Raji (cell line): ENCODE measurements around the gene ALG3.

Experiments used
- POLR2A ChIP-seq: IDR thresholded peaks from 2 replicates; pipeline ENCODE4 v1.6.1; 2011; ENCODE audit warnings: low read depth, low read length, control low read depth; ENCODE audit not compliant: insufficient read depth

ALG3 gene

DNA sequence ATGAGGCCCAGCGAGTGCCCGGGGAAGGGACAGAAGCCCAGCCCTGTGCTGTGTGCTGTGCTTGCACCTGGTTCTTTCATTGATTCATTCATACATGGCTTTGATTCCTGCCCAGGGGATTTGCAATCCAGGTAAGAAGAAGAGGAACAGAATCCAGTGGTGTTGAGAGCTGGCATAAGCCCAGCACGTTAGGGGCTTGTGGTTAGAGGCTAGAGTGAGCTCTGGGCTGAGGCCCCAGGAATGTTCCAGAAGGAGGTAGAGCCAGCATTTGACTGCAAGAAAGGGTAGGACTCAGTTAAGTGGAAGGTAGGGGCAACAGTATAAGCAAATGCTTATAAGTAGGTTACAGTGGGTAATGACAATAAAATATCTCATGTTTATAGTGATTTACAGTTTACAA, 17.1 kb downstream of the ALG3 start:
- TF ChIP-seq POLR2A = no peak

DNA sequence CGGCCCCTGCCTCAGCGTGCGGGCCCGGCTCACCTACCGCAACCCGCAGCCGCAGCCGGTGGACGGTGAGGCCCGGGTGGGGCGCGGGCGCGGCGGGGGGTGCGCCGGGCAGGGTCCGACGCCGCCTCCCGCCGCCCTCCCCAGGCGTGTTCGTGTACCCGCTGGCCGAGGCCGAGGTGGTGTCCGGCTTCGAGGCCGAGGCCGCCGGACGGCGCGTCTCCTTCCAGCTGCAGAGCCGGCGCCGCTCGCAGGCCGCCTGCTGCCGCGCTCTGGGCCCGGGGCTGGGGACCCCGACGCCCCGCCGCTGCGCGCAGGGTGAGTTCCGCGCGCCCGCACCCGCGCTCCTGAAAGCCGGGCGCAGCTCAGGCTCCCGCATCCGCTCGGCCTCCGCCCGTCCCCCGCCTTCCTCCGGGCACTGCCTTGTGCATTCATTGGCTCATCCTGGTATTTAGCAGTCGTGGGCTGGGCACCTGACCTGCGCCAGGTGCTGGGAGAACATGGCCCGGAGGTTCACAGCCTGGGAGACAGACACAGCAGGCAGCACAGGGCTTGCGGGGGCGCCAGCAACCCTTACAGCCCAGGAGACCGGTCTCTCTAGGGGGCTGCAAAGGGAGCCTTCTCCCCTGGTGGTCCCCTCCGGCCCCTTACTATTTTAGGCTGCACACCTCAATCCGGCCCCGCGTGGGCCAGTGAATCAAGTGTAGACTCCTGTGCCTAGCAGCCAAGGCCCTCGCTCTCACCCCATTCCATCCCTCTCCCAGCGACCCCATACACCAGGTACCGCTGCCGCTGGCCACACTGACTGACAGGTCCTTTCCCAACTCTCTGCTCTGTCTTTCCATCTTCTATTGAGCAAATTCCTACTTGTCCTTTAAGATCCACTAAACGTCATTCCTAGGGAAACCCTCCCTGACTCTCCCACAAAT, 17.9 kb downstream of the ALG3 start:
- TF ChIP-seq POLR2A = no peak

DNA sequence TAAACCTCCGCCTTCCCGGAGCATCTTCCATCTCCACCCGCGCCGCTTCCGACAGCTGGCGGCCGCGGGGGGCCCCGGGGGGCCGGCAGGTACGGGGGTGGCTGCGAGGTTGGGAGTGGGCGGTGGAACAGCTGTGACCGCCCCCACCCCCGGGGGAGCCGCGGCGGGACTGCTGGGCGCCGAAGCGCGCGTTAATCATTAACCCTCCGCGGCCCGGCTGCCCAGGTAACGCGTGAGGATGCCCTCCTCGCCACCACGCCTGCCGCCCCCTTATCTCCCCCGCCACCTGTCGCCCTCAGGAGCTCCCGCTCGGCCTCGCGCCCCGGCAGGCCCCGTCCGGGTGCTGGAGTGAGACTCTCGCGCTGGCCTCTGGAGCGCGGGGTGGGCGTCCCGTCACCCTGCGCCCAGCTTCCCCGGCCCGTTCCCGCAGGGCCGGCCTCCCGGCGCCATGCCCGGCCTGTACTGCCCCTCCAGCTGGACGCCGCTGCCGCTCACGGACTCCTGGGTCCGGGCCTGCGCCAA, 18.6 kb downstream of the ALG3 start:
- TF ChIP-seq POLR2A = no peak

DNA sequence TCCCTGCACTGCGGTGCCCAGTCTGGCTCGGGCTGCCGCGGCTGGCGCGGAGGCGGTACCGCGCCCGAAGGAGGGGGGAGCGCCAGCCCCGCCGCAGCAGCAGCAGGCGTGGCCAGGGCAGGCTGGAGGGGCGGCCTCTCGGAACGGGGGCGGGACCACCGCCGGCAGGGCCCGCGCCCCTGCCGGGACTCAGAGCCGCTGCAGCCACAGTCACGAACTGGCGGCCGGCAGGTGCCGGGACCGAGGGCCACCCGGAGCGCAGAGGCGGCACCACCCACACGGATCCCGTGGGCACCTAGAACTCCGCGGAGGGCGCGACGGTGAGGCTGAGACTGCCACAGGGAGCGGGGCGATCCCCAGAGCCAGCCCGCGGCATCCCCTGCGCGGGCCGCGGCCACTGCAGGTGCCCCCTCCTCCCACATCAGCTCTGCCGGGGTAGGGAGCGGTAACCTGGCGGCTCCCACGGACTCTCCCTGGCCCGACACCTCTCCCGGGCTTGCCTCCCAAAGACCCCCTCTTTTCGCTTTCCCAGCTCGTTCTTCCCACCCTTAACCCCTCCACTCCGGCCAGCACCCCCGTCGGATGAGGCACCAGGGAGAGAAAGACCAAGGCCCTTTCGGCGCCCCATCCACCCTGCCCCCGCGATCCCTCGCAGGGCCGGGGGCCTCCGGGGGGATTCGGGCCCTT, 19.2 kb downstream of the ALG3 start, which contains the start of gene VWA5B2:
VWA5B2 (plus strand) TSS at position 192 of the 687 bp plus-strand sequence. CDS start 944 bp downstream, outside the sequence.
- no peak for TF ChIP-seq POLR2A

DNA sequence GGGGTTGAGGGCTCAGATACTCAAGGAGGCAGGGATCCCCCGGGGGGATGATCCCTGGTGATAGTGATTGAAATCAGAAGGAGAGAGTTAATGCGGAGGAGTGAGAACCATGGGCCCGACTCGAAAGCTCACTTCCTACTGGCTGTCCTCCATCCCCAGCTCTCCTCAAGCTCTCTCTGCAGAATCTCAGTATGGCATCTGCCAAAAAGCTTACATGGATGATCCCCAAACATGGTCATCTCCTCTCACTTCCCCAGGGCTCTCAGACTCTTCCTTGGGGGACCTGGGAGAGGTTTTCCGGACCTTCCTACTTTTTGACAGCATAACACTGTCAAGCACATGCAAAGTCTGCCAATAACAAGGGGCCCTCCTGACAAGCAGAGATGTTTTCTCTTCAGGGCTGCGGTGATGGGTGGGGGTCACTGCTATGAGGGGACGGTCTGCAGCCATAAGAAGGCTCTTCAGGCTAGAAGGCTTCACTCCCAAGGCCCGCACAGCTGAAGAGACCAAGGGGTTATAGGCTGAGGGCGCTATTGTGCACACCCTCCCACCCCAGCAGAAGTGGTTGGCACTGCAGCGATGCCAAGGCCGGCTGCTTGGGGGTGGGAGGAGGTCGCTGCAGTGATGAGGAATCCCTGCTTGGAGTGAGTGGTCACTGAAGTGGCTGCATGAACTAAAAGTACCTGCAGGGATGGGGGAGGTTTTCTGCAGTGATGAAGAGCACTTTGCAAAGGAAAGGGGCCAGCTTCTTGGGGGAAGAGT, 20.2 kb downstream of the ALG3 start:
- TF ChIP-seq POLR2A = no peak

DNA sequence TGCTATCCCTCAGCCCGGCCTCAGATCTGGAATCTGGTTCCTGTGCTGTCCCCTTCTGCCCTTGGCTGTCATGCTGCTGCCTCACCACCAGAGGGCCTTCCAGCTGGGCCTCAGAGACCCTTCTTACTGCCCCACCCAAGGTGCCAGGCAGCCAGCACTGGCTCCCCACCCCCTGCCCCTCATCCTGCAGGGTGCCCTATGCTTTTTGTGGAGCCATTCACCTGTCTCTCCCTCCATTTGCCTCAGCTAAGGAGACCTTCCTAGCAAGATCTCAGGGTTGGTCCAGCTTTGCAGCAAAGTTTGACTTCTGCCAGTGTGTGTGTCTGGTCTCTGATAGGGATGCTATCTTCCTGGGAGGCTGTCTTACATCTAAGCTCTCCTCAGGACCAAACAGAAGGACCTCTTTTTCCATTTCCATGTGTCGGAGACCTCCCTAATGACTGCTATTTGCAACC, 21.3 kb downstream of the ALG3 start:
- no peak for TF ChIP-seq POLR2A

DNA sequence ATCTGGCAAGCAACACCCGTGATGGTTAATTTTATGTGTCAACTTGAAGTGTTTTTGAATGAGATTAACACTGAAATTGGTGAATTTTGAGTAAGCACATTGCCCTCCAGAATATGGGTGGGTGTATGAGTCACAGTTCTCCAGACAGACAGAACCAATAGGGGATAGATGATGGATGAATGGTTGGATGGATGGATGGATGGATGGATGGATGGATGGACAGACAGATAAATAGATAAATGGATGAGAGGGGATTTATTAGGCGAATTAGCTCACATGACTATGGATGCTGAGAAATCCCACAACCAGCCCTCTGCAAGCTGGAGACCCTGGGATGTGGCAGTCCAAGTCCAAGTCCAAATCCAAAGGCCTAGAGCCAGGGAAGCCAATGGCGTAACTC, 24.8 kb downstream of the ALG3 start:
- no peak for TF ChIP-seq POLR2A

DNA sequence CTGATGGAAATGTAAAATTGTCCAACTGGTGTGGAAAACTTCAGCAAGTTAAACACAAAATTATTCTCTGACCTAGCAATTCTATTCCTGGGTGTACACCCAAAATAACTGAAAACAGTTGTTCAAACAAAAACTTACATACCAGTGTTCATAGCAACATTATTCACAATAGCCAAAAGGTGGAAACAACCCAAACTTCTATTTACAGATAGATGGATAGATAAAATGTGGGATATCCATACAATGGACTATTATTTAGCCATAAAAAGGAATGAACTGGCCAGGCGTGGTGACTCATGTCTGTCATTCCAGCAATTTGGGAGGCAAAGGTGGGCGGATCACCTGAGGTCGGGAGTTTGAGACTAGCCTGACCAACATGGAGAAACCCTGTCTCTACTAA, 26.2 kb downstream of the ALG3 start:
- no peak for TF ChIP-seq POLR2A

DNA sequence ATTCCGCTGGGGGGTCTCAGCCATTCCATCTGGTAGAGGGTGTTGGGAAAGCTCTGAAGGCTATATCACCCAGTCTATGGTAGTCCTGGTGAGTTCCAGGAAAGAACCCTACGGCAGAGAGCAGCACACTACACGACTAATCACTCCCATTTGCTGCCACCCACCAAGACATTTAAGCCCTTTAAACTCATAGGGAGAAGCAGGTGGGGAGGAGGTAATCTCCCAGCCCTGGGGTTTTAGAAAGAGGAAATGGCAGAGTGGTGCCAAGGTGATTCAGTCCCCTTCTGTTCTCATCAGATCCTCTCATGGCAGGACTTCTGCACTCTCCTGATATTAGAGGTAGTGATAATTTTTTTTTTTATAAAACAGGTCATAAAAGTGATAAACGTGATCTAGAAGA, 29.9 kb downstream of the ALG3 start:
- no peak for TF ChIP-seq POLR2A

DNA sequence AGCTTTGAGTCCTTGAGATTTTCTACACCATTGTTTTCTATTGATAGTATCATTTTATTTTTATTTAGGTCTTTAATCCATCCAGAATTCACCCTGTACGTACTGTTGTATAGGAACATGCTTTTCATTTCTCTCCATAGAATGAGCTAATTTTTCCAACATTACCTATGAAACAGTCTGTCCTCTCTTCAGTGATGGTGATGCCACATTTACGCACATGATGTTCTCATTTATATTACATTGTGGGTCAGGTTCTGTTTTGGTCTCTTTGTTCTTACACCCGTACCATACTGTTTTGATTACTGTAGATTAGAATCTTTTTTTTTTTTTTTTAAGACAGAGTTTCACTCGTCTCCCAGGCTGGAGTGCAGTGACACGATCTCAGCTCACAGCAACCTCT, 37.0 kb downstream of the ALG3 start:
- TF ChIP-seq POLR2A = no peak

DNA sequence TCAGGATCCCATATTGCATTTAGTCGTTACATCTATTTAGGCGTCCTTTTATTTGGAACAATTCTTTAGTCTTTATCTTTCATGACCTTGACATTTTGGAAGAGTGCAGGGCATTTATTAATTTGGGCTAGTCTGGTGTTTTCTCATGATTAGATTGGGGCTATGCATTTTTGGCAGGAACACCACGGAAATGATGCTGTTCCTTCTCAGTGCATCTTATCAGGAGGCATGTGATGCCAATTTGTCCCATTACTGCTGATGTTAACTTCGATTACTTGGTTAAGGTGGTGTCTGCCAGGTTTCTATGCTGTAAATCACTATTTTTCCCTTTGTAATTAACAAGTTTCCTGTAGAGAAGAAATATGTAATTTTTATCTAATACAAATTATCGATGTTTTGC, 37.5 kb downstream of the ALG3 start:
- TF ChIP-seq POLR2A = no peak

DNA sequence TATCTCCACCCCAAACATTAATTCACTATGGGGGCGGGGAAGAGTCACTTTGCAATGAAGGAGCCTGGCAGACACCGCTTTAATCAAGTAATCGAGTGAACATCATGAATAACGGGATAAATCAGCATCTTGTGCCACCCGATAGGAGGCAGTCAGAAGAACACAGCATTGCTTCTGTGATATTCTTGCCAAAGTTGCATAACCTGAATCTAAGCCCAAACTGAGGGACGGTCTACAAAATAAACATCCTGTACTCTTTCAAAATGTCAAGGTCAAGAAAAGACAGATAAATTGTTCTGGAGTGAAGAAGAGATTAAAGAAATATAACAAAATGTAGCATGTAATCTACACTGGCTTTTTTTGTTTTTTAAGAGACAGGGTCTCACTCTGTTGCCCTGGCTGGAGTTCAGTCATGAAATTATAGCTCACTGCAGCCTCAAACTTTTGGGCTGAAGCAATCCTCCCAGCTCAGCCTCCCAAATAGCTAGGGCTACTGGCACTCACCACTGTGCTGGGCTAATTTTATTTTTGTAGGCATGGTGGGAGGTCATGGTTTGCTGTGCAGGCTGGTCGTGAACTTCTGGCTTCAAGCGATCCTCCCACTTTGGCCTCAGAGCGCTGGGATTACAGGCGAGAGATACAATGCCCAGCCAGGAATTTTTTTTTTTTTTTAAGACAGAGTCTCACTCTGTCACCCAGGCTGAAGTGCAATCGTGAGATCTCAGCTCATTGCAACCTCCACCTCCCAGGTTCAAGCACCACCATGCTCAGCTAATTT, 39.4 kb downstream of the ALG3 start:
- no peak for TF ChIP-seq POLR2A

DNA sequence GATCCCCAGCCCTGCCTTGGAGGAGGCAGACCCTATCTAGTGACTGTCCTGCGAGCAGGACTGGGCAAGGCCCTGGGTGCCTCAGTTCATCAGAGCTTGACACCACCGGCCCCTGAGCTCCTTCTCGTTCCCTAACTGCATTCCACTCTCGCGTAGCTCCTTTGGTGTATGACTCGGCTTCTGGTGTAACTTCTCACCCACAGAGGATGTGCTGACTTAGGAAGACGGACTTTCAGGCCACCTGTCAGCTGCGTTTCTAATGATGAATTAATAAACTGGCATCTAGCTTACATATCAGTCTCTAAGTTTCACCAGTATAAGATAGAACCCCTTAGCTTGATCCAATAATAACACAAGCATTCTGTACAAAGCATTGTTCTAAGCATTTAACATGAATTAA, 45.2 kb downstream of the ALG3 start:
- no peak for TF ChIP-seq POLR2A

DNA sequence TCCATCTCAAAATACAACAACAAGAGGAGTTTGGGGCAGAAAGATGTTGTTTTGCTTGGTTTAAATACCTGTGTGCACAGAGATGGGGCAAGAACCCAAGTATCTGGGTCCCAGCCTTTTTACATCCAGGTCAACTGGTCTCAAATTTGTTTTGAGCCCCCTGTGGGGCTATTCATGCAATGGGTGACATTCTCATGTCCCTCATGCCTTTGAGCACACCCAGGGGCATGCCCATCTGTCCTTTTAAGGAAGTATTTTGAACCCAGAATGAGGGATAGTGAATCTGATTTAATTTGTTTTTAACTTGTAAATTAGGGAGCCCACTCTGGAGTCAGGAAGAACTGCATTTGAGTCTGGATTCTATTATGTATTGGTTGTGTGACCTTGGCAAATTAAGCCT, 47.9 kb downstream of the ALG3 start:
- TF ChIP-seq POLR2A = no peak
